SK-N-MC (cell line): ENCODE measurements around the gene CACNG1.

Source experiments
- EZH2 ChIP-seq: fragments of 200-600 bp; sonication (generic); IDR thresholded peaks from one replicate; pipeline ENCODE4 v1.6.1; 2017; ENCODE audit warnings: antibody characterized with exemption
- POLR2AphosphoS5 ChIP-seq: IDR thresholded peaks from 2 replicates; pipeline ENCODE4 v1.6.1; 2012; ENCODE audit warnings: mild to moderate bottlenecking, low read depth, low read length, borderline replicate concordance

- TF ChIP-seq EZH2 (no peak), POLR2AphosphoS5 (no peak)
Measured at GRCh38 chr17:67008101-67008500, 36.3 kb upstream of the CACNG1 start.
